Cardiac septum (tissue), 1 donor: ENCODE measurements around the gene FXYD6. TPM values are rescaled to one million over a fixed set of nuclear protein-coding genes. Genes with fewer than 3 reads are reported as not detected.
A peak's percentile ranks its signal among the peaks of the same experiment; 100 is the strongest.

Source experiments
- DNase-seq: peaks from one replicate; pipeline ENCODE4 v3.0.0-alpha.2; 2020; ENCODE audit warnings: low spot score
- intact Hi-C: fragments of 100-400 bp; cut with DNase I; formaldehyde crosslinking; loops from one replicate; pipeline ENCODE4 v1.14.0; 2022
- total RNA-seq: library from RNA; stranded (reverse); fragmentation: NEBNext Ultra II Directional; extraction: Animal tissue kit (Norgen Biotek cat#: 25700); gene quantifications from one replicate; pipeline ENCODE4 v1.2.1, GENCODE V29; 2021
- donor health status: DM: no; HTN: no; CAD: no.

FXYD6 gene
- total RNA-seq, 1 donor from 2014 or later, result 28.0 TPM

DNA sequence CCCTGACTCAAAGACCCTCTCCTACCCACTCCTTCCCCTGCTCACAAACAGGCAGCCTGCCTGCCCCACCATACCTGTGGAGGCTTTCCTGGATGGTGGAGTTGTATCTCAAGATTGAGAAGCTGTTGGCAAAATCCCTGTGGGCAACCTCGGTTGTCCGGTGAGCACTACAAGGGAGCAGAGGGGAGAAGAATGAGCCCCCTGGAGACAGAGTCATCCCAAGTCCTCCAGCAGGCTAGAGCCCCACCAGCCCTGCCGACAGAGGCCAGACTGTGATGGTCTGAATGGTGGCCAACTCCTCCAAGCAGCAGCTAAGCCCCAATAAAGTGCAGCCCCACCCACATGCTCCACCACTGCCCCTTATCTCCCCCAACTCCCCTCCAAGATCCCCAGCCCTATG, 35.2 kb upstream of the FXYD6 start:
- intact Hi-C loops, result no loop called here

DNA sequence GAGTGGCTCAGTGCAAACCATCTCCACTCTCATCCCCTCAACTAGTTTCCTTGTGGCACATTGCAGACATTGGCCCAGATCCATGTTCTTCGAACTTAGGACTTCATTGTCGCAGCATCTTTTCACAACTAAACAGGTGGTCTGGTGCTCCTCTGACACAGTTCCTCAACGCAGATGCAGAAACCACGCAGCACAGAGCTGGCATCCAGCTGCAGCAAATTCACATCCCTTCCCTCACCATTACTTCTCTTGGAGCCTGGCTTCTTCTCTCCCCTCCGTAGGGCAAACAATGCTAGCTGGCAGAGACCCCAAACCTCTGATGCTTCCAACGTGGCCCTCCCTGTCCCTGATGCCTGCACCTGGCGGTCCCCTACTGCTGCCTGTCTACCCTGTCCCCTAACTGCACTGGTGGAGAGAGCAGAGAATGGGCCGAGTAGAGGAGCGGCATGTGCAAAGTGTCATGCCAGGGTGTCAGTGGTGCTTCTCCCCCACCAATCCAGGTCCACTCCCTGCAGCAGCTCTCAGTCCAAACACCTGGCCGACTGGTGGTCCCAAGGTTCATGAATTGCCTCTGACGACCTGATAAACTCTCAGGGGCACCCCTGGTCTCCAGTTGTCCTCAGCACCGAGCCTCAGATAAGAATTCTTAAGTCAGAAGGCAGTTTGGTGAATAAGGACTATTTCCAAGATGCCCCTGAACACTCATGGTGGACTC, 34.6 kb upstream of the FXYD6 start:
- intact Hi-C loops, result no loop called here
- peak; percentile 67 for DNase-seq

More for the DNA sequence above, 35.2 kb upstream of the FXYD6 start:
- DNase-seq, result peak; percentile 67

DNA sequence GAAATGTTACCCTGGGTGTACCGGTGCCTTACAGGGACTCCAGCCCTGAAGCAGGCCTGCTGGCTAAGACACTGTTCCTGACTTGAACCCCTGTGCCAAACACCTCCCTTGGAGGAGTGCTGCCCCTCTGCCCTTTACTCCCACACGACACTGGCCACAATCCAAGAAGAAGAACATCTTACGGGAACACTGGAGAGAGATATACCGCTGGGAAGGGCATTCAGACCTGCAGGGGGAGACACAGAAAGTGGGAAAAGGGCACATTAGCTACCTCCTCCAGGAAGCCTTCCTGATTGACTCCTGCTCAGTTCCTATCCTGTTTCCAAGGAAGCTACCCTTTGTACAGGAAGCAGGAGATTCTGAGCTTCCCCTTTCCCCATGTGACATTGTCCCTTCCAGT, 34.1 kb upstream of the FXYD6 start:
- intact Hi-C loops, result no loop called here
- no peak for DNase-seq

DNA sequence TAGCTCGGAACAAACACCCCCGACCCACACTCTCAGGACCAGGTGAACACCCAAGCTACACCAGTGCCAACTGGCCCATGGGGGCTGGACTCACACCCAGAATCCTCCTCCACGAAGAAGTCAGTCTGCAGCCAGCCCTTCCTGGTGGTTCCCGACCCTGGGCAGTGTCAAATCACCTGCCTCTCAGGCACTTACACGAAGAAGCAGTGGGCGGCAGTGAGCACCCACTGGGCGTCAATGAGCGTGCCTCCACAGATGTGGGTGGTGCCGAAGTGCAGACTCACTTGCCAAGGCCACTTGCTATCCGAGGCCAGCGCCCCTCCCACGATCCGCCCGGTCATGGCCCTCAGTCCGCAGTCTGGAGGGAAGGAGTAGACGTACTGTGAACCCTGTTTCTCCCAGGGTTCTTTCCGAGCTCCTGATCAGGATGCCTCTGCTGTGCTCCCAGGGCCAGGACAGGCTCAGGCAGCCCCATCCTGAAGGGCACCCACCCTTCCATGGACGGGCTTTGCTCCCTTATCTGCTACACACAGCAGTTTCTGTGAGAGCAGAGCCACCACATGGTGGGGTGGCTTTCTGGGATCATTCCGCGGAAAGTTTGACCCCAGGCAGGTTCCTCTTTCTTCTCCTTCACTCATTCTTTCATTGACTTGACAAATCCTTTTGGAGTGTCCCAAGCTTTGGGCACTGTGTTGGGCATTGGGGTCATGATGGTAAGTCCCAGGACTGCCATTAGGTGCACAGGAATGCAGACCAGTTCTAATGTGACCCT, 33.3 kb upstream of the FXYD6 start:
- intact Hi-C loops, result no loop called here

DNA sequence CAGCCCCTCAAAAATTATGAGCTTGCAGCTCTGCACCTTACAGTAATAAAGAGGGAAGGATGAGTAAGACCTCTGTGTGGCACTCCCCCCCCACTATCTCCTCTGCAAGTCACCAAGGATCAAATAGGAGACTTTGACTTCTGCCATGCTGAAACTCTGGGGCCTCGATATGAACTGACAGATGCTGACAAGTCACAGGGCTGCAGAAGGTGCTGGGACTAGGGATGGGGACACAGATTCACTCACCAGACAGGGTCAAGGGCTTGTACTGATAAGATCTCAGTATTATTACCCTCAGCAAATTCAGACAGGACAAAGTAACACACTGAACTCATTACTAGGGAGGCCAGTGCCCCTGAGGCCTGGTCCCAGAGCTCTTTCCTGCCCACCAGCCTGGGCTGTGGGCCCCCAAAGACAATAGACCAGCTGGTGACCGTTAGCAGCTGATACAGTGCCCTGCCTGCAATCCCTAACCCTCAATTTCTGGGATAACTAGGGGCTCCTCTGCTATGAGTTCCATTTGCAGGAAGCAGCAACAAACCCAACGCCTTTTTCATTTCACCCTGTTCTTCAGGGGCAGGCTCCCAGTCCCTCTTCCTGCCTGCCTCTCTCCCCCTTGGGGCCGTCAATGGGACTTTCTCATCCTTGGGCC, 32.6 kb upstream of the FXYD6 start:
- intact Hi-C loops, result no loop called here

More for the DNA sequence above, 33.3 kb upstream of the FXYD6 start:
- peak; percentile 66 for DNase-seq

DNA sequence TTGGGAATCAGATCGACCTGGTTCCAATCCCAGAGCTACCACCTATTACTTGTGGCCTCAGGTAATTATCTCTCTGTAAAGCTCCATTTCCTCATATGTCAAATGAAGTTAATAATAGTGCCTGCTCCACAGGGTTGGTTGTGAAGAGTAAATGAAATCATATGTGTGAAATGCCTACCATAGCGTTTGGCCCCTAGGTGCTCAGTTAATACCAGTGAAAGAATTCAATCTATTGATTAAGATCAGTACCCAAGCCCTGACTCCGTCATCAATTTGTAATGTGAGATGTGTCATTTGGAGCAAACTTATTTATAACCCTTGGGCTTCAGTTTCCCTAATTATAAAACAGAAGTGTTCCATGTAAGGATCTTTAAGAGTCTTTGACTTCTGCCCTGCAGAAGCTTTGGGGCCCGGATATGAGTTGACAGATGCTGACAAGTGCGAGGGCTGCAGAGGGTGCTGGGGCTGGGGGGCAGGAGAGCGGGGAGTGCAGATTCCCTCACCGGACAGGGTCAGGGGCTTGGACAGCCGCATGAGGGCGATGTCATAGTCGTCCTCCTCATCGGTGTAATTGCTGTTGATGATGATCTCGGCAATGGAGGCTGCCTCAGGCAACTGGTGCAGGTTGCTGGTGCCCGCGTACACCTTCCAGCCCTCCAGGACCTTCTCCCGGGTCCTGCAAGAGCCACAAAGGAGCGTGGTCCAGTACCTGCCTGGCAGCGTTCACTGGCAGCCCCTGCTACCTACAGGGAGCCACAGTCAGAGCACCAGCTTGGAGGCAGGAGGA, 31.8 kb upstream of the FXYD6 start:
- intact Hi-C loops, result no loop called here
- peak; percentile 56 for DNase-seq

More for the DNA sequence above, 32.6 kb upstream of the FXYD6 start:
- DNase-seq, result peak; percentile 66

DNA sequence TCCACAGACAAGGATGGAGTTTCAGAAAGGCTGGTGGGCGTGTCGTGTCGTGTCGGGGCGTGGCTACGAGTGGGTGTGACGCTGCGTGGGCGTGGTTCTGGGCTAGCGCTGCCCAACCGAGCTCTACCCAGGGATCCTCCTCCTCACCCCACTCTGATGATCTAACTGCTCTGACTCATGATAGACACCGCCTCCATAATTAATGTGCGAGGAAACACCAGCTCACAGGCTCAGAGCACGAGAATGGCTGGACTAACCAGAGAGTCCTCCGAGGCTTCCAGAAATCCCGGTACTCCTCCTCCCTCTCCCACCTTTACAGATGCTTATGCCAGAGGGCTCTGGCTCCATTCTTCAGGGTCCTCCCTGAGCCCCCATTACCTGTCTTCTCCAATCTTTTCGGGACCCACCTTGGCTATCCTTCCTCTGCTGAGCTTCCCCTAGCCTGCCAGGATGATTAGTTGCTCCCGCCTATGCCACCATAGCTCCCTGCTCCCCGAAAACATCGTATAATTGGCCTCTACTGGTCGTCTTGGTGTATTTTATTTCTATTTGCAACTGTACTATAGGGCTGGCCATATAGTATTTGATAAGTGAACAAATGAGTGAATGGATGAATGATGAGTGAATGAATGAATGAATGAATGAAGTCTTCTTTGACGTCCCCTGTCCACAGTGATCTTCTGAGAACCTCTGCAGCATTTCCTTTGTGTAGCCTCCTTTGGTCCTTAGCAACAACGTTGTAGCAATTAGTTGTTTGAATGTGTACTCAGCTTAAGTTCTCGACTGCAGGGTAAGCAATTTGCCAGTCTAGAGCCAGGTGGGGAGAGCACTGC, 31.0 kb upstream of the FXYD6 start:
- intact Hi-C loops, result no loop called here
- DNase-seq, result peak; percentile 89

DNA sequence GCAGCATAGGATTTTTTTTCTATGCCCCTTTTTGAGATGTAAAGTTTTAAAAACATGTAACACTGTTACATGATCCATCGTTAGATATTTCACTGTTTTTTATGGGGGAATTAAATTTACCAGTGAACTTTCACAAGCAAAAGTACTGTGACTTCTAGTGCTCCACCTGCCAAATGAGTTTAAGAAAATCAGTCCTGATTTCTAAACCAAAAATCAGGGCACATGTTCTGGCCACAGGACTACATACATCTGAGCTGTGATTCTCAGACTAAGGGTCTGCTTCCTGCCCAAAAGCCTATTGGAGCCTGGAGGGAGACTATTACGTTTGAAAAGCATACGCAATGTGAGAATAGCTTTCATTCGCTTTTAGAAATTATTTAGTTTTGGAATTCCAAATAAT, 30.3 kb upstream of the FXYD6 start:
- intact Hi-C loops, result no loop called here
- DNase-seq, result no peak

DNA sequence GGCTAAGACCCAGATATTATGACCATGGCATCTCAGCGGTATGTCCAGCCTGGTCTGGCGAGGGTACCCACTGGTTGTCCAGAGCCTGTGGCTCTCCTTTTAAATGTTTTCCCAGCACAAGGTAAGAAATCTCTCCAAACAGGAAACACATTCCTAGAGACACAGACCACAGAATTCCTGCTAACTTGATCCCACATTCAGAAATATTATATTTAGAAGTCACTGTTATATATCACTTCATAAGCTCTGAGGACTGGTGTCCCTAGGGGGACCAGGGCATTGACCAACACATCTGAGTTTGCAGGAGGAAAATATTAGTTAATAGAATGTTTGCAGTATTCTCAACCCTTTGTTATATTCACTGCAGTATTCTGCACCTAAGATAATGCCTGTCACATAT, 29.7 kb upstream of the FXYD6 start:
- intact Hi-C loops, result no loop called here
- no peak for DNase-seq

DNA sequence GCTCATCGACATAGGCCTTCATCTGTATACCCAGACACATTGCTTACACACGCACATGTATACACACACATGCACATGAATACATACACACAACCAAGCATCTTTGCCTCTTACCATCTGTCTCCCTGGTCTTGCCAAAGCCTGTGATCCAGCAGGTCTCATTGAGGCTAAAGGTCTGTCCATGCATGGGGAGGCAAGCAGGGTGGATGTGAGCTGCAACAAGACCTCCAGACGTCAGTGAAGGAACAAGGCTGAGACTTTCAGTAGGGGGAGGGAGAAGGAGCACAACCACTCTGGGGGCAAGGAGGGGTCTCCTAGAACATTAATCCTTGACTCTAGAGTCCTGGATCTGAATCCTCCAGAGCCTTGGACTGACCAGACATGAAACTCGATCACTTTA, 29.1 kb upstream of the FXYD6 start:
- intact Hi-C loops, result no loop called here
- DNase-seq, result peak; percentile 53

DNA sequence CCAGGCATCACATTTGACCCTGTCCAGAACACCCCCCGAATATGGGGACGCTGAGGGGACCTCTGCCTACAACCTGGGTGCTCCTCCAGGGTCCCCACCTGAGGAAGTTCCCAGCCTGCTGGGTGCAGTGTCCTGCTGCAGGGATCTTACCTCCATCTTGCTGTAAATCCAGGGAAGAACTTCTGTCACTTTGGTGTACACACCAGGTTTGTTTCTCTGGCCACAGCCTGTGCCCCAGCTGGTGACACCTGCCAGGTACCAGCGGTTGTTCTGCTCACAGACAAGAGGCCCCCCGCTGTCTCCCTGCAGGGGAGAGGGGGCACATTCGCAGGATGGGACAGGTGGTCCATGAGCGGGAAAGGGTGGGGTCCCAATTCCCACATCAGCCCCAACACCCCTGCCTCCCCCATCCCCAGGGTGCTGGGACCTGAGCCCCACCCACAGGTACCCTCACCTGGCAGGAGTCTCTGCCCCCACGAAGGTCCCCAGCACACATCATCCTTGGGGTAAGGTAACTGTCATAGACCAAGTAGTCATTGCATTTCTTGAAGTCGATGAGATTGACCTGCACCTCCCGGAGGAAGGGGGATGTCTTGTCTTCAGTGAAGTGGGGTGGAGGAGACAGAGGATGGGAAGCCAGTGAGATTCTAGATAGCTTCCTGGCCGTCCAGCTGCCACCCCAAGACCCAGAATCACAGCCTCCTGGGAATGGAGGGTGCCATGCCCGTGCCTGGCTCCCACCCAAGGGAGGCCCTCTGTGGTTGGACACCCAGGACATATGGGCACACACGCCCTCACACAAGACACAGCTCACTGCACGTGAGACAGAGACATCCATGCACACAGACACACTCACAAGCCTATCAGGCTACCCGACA, 27.3 kb upstream of the FXYD6 start:
- DNase-seq, result no peak
- intact Hi-C loops, result loop anchor here (2.0 kb wide), 1 partner anchor 59 kb away; no protein-coding TSS in a partner anchor

DNA sequence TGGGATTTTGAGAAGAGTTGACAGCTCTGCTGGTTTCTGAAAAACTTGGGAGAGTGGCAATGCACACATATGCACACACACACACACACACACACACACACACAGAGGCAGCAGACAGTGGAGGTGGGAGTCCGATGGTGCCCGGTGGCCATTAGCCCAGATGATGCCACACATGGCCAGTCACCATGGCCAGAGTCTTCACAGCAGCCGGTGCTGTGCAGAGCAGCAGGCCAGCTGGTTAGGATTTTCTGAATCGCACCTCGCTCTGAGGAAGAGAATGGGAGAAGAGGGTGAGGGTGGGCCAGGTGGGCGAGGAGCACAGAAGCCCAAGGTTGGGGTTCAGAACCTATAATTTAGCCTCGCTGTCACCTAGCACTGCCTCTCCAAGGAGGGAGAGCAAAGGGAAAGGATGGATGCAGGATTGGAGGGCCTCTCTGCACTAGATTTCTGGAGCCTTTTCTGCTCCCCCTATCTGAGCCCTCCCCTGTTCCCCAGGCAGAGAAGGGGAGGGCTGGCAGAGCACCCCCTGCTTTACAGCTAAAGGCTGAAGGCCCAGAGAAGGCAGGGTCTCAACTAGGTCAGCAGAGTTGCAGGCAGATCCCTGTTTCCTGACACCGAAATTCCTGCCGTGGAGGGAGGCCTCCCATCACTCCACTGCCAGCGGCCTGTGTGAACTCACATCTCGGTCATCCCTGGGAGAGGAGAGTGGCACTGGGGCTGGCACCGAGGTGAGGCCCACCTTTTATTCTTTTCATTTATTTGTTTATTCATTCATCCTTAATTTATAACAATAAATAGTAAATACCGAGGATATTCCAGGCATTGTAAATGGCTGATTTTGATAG, 25.8 kb upstream of the FXYD6 start:
- intact Hi-C loops, result loop anchor here (2.0 kb wide), 1 partner anchor 57 kb away; no protein-coding TSS in a partner anchor
- peak; percentile 55 for DNase-seq

DNA sequence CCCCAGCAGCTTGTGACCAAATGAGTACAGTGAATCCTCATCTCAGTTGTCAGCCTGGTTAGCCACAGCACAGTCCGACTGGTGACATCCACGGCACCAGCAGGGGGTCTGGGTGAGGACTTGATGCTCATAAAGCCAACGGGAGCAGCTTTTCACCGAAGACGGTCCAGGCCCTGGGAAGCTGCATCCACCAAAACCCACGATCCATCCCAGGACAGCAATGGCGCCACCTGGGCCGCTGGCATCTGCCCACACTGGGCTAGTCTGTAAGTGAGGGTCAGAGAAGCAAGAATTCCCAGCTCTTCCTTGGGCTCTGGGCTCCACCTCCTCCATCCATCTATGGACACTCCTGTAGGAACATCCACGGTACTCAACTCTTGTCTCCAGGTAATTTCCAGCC, 25.1 kb upstream of the FXYD6 start:
- intact Hi-C loops, result no loop called here

DNA sequence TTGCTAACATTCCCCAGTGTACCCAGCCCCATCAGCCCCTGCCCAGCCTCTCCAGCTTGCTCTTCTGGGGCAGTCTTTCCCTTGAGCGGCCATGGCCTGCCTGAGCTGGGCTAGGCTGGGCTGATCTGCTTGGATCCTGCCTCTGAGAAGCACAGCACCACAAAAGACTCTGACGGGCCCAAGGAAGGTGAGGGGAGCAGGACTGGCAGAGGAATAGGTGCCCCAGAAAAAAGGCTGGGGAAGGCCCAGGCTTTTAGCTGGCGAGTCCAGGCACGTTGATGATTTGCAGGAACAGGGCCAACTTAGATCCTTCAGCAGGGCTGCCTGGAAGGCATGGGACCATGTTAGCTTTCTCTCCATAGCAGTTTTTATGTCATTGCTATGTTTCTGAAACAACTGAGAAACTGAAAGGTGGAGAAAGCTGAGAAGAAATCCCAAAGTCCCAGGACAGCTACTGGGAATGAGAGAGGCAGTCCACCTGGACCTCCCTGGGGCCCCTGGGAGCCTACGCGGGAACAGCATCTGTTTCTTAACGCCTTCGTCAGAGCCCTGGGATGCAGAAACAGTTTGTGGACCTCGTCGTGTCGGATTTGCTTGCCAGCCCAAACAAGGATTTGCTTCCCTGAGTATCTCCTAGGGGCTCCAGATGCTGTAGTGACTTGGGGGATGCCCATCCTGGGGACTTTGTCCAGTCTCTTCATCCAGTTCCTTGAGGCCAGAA, 24.4 kb upstream of the FXYD6 start:
- intact Hi-C loops, result no loop called here
- DNase-seq, result peak; percentile 59

More for the DNA sequence above, 25.1 kb upstream of the FXYD6 start:
- DNase-seq, result peak; percentile 47

DNA sequence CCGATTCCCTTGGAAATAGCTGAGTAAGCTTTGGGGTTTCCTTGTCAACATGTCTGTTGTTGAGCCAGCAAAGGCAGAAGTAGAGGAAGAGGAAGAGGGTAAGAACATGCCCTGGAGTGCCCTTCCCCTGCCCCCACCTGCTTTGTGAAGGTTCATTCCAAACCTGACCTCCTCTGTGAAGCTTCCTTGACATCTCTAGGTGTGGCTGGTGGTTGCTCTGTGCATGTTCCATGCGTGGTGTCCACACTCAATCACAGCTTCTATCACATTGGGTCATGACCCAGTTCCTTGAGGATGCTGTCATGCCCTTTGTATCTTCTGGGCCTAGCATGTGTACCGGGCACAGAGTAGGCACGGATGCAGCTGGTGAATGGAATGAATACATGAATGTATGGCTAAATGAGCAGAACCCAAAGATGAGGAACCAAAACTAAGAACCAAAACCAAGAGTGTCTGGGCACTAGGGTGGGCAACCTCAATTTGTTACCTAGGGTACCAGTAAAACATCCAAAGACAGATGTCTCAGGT, 23.7 kb upstream of the FXYD6 start:
- DNase-seq, result no peak
- intact Hi-C loops, result no loop called here

DNA sequence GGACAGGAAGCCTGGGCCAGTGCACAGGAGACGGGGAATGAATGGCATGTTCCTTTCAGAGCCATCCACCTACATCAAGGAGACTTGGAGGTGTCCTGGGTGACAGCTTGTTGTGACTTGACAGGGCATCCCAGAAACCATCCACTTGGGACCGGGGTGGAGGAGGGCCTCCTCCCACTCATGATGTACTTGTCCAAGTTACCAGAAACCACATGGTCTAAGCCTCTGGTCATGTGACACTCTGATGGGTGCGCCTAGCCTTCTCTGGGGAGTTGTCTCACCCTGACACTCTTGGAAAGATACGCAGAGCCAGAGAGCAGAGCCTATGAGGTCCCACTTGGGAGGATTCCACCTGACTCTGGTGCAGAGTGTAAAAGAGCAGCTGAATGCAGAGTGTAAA, 21.6 kb upstream of the FXYD6 start:
- no peak for DNase-seq
- intact Hi-C loops, result no loop called here
